HFFc6 (cell line): ENCODE measurements around the gene CRTC2. TPM values are rescaled to one million over a fixed set of nuclear protein-coding genes. Genes with fewer than 3 reads are reported as not detected.

Experiments used
- DNase-seq: peaks from one replicate; pipeline ENCODE4 v3.0.0-alpha.2; 2018
- H3K27ac Mint-ChIP-seq: 2 replicates; pipeline ENCODE4 v1.8.0; 2020; ENCODE audit warnings: mild to moderate bottlenecking, mixed read lengths
- H3K27me3 Mint-ChIP-seq: 2 replicates; pipeline ENCODE4 v1.8.0; 2021; ENCODE audit warnings: mild to moderate bottlenecking, moderate library complexity, mixed read lengths; ENCODE audit not compliant: insufficient read depth
- H3K36me3 Mint-ChIP-seq: 2 replicates; pipeline ENCODE4 v1.8.0; 2021; ENCODE audit warnings: low read depth, mixed read lengths
- H3K4me1 Mint-ChIP-seq: 2 replicates; pipeline ENCODE4 v1.8.0; 2020; ENCODE audit warnings: low read depth, mixed read lengths
- H3K4me3 Mint-ChIP-seq: 2 replicates; pipeline ENCODE4 v1.8.0; 2020; ENCODE audit warnings: mild to moderate bottlenecking, moderate library complexity, mixed read lengths
- H3K9me3 Mint-ChIP-seq: 2 replicates; pipeline ENCODE4 v1.8.0; 2020; ENCODE audit warnings: mild to moderate bottlenecking, mixed read lengths
- total RNA-seq, 6 experiments: library from RNA; stranded (reverse); fragmentation: NEBNext Ultra II Directional; extraction: Animal tissue kit (Norgen Biotek cat#: 25700); gene quantifications; 2 replicates in 1 of 6; 3 replicates in 5 of 6; pipeline ENCODE4 v1.2.3, GENCODE V29; 2021
- TF ChIP-seq, protein P1 (sequence below): fragments of 200-600 bp; sonication (generic); IDR thresholded peaks from 2 replicates; pipeline ENCODE4 v1.5.0; 2021; ENCODE audit warnings: antibody characterized with exemption, mild to moderate bottlenecking

CRTC2 gene
- total RNA-seq, 6 experiments from 2014 or later = 22.3 to 31.3 (median 29.1) TPM

DNA sequence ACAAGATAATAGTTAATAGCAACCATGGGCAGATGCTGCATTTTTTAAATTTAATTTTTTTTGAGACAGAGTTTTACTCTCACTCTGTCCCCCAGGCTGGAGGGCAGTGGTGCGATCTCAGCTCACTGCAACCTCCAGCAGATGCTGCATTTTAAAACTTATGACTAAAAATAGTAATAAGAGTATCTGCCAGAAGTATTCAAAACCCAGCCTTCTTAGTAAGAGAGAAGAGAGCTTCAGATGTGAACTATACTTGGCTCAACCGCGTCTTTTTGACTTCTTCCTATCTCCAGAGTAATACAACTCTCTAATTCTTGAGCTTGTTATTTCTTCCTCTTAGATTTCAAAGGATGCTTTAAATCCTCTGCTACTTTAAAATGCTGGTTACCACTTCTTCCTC lies 36.8 kb upstream of the CRTC2 start:
- DNase-seq = no peak
- Mint-ChIP-seq H3K4me1 (peaks cover 24% of the 10 kb centered on the region), H3K36me3 (peaks cover 40% of the 10 kb centered on the region), H3K27me3 (peaks cover 17% of the 10 kb centered on the region), H3K4me3 (no peak overlapping the region), H3K27ac (no peak overlapping the region), H3K9me3 (peaks cover 6% of the 10 kb centered on the region)
- TF ChIP-seq, protein P1, sequence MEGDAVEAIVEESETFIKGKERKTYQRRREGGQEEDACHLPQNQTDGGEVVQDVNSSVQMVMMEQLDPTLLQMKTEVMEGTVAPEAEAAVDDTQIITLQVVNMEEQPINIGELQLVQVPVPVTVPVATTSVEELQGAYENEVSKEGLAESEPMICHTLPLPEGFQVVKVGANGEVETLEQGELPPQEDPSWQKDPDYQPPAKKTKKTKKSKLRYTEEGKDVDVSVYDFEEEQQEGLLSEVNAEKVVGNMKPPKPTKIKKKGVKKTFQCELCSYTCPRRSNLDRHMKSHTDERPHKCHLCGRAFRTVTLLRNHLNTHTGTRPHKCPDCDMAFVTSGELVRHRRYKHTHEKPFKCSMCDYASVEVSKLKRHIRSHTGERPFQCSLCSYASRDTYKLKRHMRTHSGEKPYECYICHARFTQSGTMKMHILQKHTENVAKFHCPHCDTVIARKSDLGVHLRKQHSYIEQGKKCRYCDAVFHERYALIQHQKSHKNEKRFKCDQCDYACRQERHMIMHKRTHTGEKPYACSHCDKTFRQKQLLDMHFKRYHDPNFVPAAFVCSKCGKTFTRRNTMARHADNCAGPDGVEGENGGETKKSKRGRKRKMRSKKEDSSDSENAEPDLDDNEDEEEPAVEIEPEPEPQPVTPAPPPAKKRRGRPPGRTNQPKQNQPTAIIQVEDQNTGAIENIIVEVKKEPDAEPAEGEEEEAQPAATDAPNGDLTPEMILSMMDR = no peak

DNA sequence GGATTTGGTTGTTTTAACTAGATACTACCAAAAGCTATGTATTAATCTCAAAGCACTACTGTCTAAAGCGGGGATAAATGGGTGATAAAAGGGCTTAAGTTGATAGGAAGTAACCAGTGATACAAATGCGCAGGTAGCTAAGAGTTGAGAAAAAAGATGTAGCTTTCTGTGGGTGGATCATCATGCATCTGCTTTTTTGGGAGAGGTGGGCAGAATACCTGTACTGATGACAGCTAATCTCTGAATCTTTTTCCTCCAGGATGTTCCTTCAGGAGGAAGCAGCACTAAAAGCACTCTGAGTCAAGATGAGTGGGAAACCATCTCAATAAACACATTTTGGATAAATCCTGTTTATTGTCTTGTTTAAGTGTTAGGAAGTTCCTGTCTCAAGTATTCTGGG lies 33.4 kb upstream of the CRTC2 start:
- Mint-ChIP-seq H3K27me3 (peaks cover 17% of the 10 kb centered on the region), H3K27ac (peak overlapping the region; percentile 99), H3K9me3 (peaks cover 7% of the 10 kb centered on the region), H3K4me3 (peak overlapping the region; percentile 99), H3K4me1 (peaks cover 34% of the 10 kb centered on the region), H3K36me3 (peaks cover 41% of the 10 kb centered on the region)
- DNase-seq = no peak
- TF ChIP-seq, protein P1 = no peak

DNA sequence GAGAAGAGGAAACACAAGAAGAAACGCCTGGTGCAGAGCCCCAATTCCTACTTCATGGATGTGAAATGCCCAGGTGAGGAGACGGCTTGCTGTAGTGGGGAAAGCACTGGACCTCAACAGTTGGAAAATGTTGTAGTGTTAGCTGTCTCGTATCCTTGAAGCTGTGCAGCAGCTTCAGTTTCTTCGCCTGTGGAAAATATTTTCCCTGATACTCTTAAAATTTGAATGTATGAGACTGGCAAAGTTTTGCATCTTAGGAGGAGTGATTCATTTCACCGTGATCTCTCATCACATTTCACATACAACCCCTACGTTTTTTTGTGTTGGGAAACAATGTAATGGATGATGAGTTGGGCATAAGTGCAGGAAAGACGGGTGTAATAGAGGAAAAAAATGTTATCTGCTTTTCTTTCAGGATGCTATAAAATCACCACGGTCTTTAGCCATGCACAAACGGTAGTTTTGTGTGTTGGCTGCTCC lies 32.8 kb upstream of the CRTC2 start:
- Mint-ChIP-seq H3K36me3 (peaks cover 41% of the 10 kb centered on the region), H3K4me1 (peaks cover 40% of the 10 kb centered on the region)

DNA sequence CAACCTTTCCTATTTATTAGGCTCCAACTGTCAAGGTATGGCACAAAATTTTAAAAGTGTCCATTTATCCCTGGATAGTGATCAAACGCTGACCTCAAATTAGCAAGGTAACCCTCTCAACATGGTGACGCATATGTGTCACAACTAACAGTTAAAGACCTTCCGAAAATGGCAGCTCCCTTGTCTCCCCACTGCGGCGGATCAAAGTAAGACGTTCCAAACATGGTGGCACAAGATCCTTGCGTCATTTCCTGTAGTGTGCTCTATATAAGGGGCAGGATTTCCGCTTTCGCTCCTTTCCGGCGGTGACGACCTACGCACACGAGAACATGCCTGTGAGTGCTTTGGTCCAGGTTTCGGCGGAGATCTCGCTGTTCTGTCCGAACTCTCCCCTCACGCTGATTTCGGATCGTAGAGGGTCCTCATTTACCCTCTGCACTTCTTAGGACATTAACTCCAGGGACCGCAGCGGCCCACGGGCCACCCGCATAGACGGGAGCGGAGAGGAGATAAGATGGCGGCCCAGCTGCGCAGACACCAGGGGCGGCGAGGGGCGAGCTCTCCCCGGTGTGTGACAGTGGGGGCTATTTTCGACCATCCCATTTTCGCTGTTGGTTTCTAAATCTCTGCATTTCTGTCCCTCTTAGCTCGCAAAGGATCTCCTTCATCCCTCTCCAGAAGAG lies 32.2 kb upstream of the CRTC2 start, which contains the start of gene RPS27:
Gene RPS27 (plus strand): TSS at position 295 of the 683 bp plus-strand sequence. CDS start 35 bp downstream, at position 330.
- Mint-ChIP-seq H3K4me1 (peaks cover 41% of the 10 kb centered on the region), H3K27ac (peak within 1 kb of the TSS; percentile 99), H3K9me3 (peaks cover 7% of the 10 kb centered on the region), H3K4me3 (peak within 1 kb of the TSS; percentile 99), H3K36me3 (peaks cover 37% of the 10 kb centered on the region), H3K27me3 (peaks cover 18% of the 10 kb centered on the region)
- peak; percentile 98 for DNase-seq
- TF ChIP-seq, protein P1 = no peak

More for the DNA sequence above, 32.8 kb upstream of the CRTC2 start:
- DNase-seq = no peak
- peak overlapping the region; percentile 99 for H3K27ac Mint-ChIP-seq
- TF ChIP-seq, protein P1 = no peak
- H3K9me3 Mint-ChIP-seq = peaks cover 7% of the 10 kb centered on the region
- H3K27me3 Mint-ChIP-seq = peaks cover 18% of the 10 kb centered on the region
- peak overlapping the region; percentile 99 for H3K4me3 Mint-ChIP-seq

DNA sequence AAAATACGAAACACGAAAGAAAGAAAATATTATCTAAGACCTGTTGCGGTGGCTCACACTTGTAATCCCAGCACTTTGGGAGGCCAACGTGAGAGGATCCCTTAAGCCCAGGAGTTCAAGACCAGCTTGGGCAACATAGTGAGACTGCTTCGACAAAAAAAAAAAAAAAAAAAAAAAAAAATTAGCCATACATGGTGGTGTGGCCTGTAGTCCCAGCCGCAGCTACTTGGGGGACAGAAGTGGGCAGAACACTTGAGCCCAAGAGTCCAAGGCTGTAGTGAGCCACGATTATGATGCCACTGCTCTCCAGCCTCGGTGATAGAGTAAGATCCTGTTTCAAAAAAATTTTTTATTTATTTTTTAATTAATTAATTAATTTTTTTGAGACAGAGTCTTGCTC lies 29.2 kb upstream of the CRTC2 start:
- no peak overlapping the region for H3K4me3 Mint-ChIP-seq
- peaks cover 38% of the 10 kb centered on the region for H3K36me3 Mint-ChIP-seq
- H3K4me1 Mint-ChIP-seq = peaks cover 50% of the 10 kb centered on the region
- TF ChIP-seq, protein P1 = no peak
- peak overlapping the region; percentile 83; the same call in 1 of the 2 replicates for H3K27ac Mint-ChIP-seq
- peaks cover 18% of the 10 kb centered on the region for H3K27me3 Mint-ChIP-seq
- no peak for DNase-seq
- H3K9me3 Mint-ChIP-seq = peaks cover 7% of the 10 kb centered on the region
